ENCODE results near the gene DYDC2.

DNA sequence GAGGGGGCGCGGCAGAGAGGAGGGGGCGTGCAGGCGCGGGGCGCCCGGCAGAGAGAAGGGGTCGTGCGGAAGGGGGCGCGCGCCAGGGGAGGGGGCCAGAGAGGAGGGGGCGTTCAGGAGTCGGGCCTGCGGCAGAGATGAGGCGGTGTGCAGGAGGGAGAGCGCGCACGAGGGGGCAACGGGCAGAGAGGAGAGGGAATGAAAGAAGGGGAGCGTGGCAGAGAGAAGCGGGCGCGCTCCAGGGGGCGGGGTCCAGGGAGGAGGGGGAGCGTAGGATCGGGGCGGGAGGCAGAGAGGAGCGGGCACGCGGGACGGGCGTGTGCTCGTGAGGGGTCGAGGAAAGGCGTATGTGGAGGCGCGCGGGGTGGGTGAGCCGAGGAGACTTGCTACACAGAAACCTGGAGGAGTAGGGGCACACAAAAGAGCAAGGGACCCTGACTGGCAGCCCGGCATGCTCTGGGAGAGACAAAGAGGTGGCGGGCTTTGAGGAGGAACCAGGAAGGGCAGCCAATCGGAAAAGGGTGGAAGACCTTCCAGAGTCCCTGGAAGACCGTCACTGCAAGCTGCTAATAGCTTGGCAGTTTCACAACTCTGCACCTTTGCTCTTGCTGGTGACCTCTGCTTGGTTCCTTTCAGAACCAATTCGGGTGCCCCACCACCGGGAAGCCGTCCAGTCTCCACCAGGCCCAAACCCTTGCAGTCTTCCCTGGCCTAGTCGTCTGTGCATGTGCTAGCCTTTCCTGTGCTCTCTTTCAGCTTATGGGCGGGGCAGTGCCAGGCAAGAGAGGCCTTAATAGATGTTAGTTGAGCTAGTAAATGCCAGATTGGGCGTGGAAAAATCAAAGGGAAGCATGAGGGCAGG, 639 bp downstream of the DYDC2 start:
- TF ChIP-seq EZH2 (IDR thresholded peaks at IDR 0.05; ENCODE audit: insufficient read depth, poor library complexity, severe bottlenecking) (no peak), EZH2phosphoT487 (IDR thresholded peaks at IDR 0.05; ENCODE audit: insufficient read depth, low read depth) (no peak)
